Measurements from ENCODE around the gene CDKN2B-AS1. TPM values are rescaled to one million over a fixed set of nuclear protein-coding genes. Genes with fewer than 3 reads are reported as not detected.

CDKN2B-AS1 gene
- polyA plus RNA-seq, 1 donor from 2014 or later, result not detected

GRCh38 chr9:22005021-22005701 lies 10.6 kb downstream of the CDKN2B-AS1 start:
- Histone ChIP-seq H3K4me3 (ENCODE audit: low read length) (no peak overlapping the region), H3K36me3 (ENCODE audit: insufficient read depth, low read length) (no peaks in the 10 kb centered on the region), H2AFZ (ENCODE audit: low read depth, low read length) (no peak overlapping the region), H3K27me3 (ENCODE audit: insufficient read depth, low read depth, low read length) (peaks cover 100% of the 10 kb centered on the region), H4K20me1 (ENCODE audit: insufficient read depth) (no peaks in the 10 kb centered on the region), H3K9me3 (ENCODE audit: low read length) (no peaks in the 10 kb centered on the region), H3F3A (ENCODE audit: insufficient read depth, low read length, poor library complexity, severe bottlenecking) (no peaks in the 10 kb centered on the region), H3K4me2 (ENCODE audit: low read length) (no peak overlapping the region), H3K79me2 (replicated peaks; ENCODE audit: insufficient read depth, low read length) (no peaks in the 10 kb centered on the region), H3K9me2 (ENCODE audit: insufficient read depth, low read length) (no peaks in the 10 kb centered on the region), H3K9ac (ENCODE audit: low read length) (no peak overlapping the region), H3K27ac (ENCODE audit: low read length) (no peak overlapping the region)
- no peak for TF ChIP-seq REST (IDR thresholded peaks at IDR 0.05; ENCODE audit: borderline replicate concordance)
- TF ChIP-seq POLR2AphosphoS5 (IDR thresholded peaks at IDR 0.05), result no peak
- no peak for TF ChIP-seq CTCF (IDR thresholded peaks at IDR 0.05; ENCODE audit: poor library complexity, severe bottlenecking)
- no peak for TF ChIP-seq TAF1 (IDR thresholded peaks at IDR 0.05; ENCODE audit: low read depth)
- TF ChIP-seq SMC3 (conservative IDR thresholded peaks at IDR 0.05; ENCODE audit: poor library complexity), result no peak
- TF ChIP-seq RAD21 (conservative IDR thresholded peaks at IDR 0.05), result no peak
- no peak for TF ChIP-seq EP300 (conservative IDR thresholded peaks at IDR 0.05; ENCODE audit: poor library complexity, severe bottlenecking)

DNA sequence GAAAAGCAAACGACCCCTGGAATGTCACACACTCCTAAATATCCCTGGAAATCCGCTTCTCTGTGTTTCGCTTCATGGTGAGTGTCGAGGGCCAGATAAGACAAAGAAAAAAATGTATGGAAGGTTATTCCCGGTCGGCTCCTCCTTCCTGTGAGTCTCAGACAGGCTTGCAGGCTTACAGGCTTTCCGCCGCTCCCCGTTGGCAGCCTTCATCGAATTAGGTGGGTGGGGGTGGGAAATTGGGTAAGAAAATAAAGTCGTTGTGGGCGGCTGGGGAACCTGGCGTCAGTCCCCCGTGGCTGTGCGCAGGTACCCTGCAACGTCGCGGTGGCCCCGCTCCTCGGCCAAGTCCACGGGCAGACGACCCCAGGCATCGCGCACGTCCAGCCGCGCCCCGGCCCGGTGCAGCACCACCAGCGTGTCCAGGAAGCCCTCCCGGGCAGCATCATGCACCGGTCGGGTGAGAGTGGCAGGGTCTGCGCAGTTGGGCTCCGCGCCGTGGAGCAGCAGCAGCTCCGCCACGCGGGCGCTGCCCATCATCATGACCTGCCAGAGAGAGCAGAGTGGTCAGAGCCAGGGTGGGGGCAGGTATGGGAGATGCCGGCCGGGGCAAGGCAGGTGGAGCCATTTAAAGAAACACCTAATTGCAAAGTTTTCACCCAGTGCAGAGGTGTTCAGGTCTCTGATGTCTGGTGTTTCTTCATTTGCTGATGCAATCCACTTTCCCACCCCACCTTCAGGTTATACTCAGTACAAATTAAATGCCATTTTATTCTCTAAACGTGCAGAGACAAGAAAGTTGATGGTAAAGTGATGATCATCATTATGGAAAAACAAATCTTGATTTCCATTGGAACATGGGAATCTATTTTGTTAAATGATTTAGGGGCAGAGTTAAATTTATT lies 11.4 kb downstream of the CDKN2B-AS1 start:
- H3K9ac ChIP-seq (ENCODE audit: low read length), result no peak overlapping the region
- H3K9me3 ChIP-seq (ENCODE audit: low read length), result no peaks in the 10 kb centered on the region
- H4K20me1 ChIP-seq (ENCODE audit: insufficient read depth), result no peaks in the 10 kb centered on the region
- no peak overlapping the region for H3K4me3 ChIP-seq (ENCODE audit: low read length)
- H3K9me2 ChIP-seq (ENCODE audit: insufficient read depth, low read length), result no peaks in the 10 kb centered on the region
- H3K27ac ChIP-seq (ENCODE audit: low read length), result no peak overlapping the region
- no peaks in the 10 kb centered on the region for H3K36me3 ChIP-seq (ENCODE audit: insufficient read depth, low read length)
- H3K4me2 ChIP-seq (ENCODE audit: low read length), result no peak overlapping the region
- no peaks in the 10 kb centered on the region for H3F3A ChIP-seq (ENCODE audit: insufficient read depth, low read length, poor library complexity, severe bottlenecking)
- no peak overlapping the region for H2AFZ ChIP-seq (ENCODE audit: low read depth, low read length)
- TF ChIP-seq EZH2 (IDR thresholded peaks at IDR 0.05; ENCODE audit: borderline replicate concordance, insufficient read depth, low read length, poor library complexity, severe bottlenecking), result peak; percentile 92
- TF ChIP-seq REST (IDR thresholded peaks at IDR 0.05; ENCODE audit: borderline replicate concordance), result no peak
- H3K27me3 ChIP-seq (ENCODE audit: insufficient read depth, low read depth, low read length), result peaks cover 100% of the 10 kb centered on the region
- no peaks in the 10 kb centered on the region for H3K79me2 ChIP-seq (replicated peaks; ENCODE audit: insufficient read depth, low read length)

All from neural cell (in vitro differentiated cells).